ENCODE data around the gene UCP2.

The UCP2 gene

GRCh38 chr11:74019104-74019738 is 36.6 kb upstream of the UCP2 start:
- Histone ChIP-seq H3K36me3 (ENCODE audit: control insufficient read depth, insufficient read depth, low read length) (0 out of 2 replicates have a peak, but pooled peaks cover 3% of the 10 kb centered on the region), H3K27ac (ENCODE audit: low read length) (no peak overlapping the region), H3K4me1 (ENCODE audit: control insufficient read depth, insufficient read depth, low read length) (no peaks in the 10 kb centered on the region), H3K4me3 (ENCODE audit: low read length) (no peak overlapping the region), H3K9me3 (ENCODE audit: control insufficient read depth, insufficient read depth, low read length) (no peaks in the 10 kb centered on the region), H3K27me3 (ENCODE audit: control insufficient read depth, insufficient read depth, low read length) (no peaks in the 10 kb centered on the region)
- no peak for DNase-seq (ENCODE audit: low read depth, low spot score)
- no CpG with 5 or more reads among the region's 4 CpGs for WGBS (ENCODE audit: insufficient coverage, insufficient read length)

GRCh38 chr11:74018331-74019005 is 35.8 kb upstream of the UCP2 start:
- 0 out of 2 replicates have a peak, but pooled peaks cover 3% of the 10 kb centered on the region for H3K36me3 ChIP-seq (ENCODE audit: control insufficient read depth, insufficient read depth, low read length)
- no peak for DNase-seq (ENCODE audit: low read depth, low spot score)
- WGBS (ENCODE audit: insufficient coverage, insufficient read length) = no CpG with 5 or more reads among the region's 9 CpGs
- no peak overlapping the region for H3K27ac ChIP-seq (ENCODE audit: low read length)
- H3K27me3 ChIP-seq (ENCODE audit: control insufficient read depth, insufficient read depth, low read length) = no peaks in the 10 kb centered on the region
- no peaks in the 10 kb centered on the region for H3K4me1 ChIP-seq (ENCODE audit: control insufficient read depth, insufficient read depth, low read length)
- H3K4me3 ChIP-seq (ENCODE audit: low read length) = no peak overlapping the region
- H3K9me3 ChIP-seq (ENCODE audit: control insufficient read depth, insufficient read depth, low read length) = no peaks in the 10 kb centered on the region

DNA sequence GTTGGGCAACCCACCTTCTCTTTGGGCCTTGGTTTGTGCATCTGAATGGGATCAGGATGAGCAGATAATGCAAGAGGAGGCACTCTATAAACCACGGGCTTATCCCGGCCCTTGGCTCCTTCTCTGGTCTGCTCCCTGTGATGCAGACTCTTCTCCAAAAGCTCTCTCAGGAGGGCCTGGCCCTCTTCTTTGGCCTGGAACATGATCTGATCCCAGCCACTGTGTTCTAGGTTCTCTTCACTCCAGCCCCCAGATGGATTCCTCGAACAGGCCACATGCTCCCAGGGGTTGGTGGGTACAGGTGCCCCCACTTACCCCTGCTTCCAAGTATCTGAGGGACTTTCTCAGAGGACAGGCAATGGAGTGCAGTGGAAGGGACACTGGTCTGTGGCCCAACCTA is 35.0 kb upstream of the UCP2 start:
- H3K27ac ChIP-seq (ENCODE audit: low read length) = no peak overlapping the region
- no CpG with 5 or more reads among the region's 3 CpGs for WGBS (ENCODE audit: insufficient coverage, insufficient read length)

GRCh38 chr11:74015919-74016684 is 33.5 kb upstream of the UCP2 start:
- H3K4me1 ChIP-seq (ENCODE audit: control insufficient read depth, insufficient read depth, low read length) = no peaks in the 10 kb centered on the region
- H3K36me3 ChIP-seq (ENCODE audit: control insufficient read depth, insufficient read depth, low read length) = 0 out of 2 replicates have a peak, but pooled peaks cover 3% of the 10 kb centered on the region
- no peaks in the 10 kb centered on the region for H3K9me3 ChIP-seq (ENCODE audit: control insufficient read depth, insufficient read depth, low read length)
- no peak for DNase-seq (ENCODE audit: low read depth, low spot score)
- H3K27ac ChIP-seq (ENCODE audit: low read length) = no peak overlapping the region
- no peak overlapping the region for H3K4me3 ChIP-seq (ENCODE audit: low read length)
- no peaks in the 10 kb centered on the region for H3K27me3 ChIP-seq (ENCODE audit: control insufficient read depth, insufficient read depth, low read length)
- WGBS (ENCODE audit: insufficient coverage, insufficient read length) = no CpG with 5 or more reads among the region's 5 CpGs

More for the DNA sequence above, 35.0 kb upstream of the UCP2 start:
- Histone ChIP-seq H3K27me3 (ENCODE audit: control insufficient read depth, insufficient read depth, low read length) (no peaks in the 10 kb centered on the region), H3K4me1 (ENCODE audit: control insufficient read depth, insufficient read depth, low read length) (no peaks in the 10 kb centered on the region), H3K36me3 (ENCODE audit: control insufficient read depth, insufficient read depth, low read length) (0 out of 2 replicates have a peak, but pooled peaks cover 3% of the 10 kb centered on the region), H3K9me3 (ENCODE audit: control insufficient read depth, insufficient read depth, low read length) (no peaks in the 10 kb centered on the region), H3K4me3 (ENCODE audit: low read length) (no peak overlapping the region)
- no peak for DNase-seq (ENCODE audit: low read depth, low spot score)

- no CpG with 5 or more reads among the region's 2 CpGs for WGBS (ENCODE audit: insufficient coverage, insufficient read length)
- Histone ChIP-seq H3K4me3 (ENCODE audit: low read length) (no peak overlapping the region), H3K27ac (ENCODE audit: low read length) (no peak overlapping the region), H3K27me3 (ENCODE audit: control insufficient read depth, insufficient read depth, low read length) (no peaks in the 10 kb centered on the region), H3K4me1 (ENCODE audit: control insufficient read depth, insufficient read depth, low read length) (peaks cover 2% of the 10 kb centered on the region; the same call in 1 of the 2 replicates), H3K9me3 (ENCODE audit: control insufficient read depth, insufficient read depth, low read length) (no peaks in the 10 kb centered on the region), H3K36me3 (ENCODE audit: control insufficient read depth, insufficient read depth, low read length) (0 out of 2 replicates have a peak, but pooled peaks cover 3% of the 10 kb centered on the region)
- no peak for DNase-seq (ENCODE audit: low read depth, low spot score)
Observed at GRCh38 chr11:74014880-74015279, 32.2 kb upstream of the UCP2 start.

- Histone ChIP-seq H3K27ac (ENCODE audit: low read length) (no peak overlapping the region), H3K36me3 (ENCODE audit: control insufficient read depth, insufficient read depth, low read length) (0 out of 2 replicates have a peak, but pooled peaks cover 3% of the 10 kb centered on the region), H3K4me3 (ENCODE audit: low read length) (no peak overlapping the region), H3K9me3 (ENCODE audit: control insufficient read depth, insufficient read depth, low read length) (no peaks in the 10 kb centered on the region), H3K27me3 (ENCODE audit: control insufficient read depth, insufficient read depth, low read length) (no peaks in the 10 kb centered on the region), H3K4me1 (ENCODE audit: control insufficient read depth, insufficient read depth, low read length) (peaks cover 2% of the 10 kb centered on the region; the same call in 1 of the 2 replicates)
- no CpG with 5 or more reads among the region's 8 CpGs for WGBS (ENCODE audit: insufficient coverage, insufficient read length)
- DNase-seq (ENCODE audit: low read depth, low spot score) = no peak
Observed at GRCh38 chr11:74013141-74013540, 30.5 kb upstream of the UCP2 start.

GRCh38 chr11:74012074-74012809 is 29.6 kb upstream of the UCP2 start:
- Histone ChIP-seq H3K4me3 (ENCODE audit: low read length) (no peak overlapping the region), H3K27ac (ENCODE audit: low read length) (no peak overlapping the region), H3K4me1 (ENCODE audit: control insufficient read depth, insufficient read depth, low read length) (peaks cover 2% of the 10 kb centered on the region; the same call in 1 of the 2 replicates), H3K36me3 (ENCODE audit: control insufficient read depth, insufficient read depth, low read length) (0 out of 2 replicates have a peak, but pooled peaks cover 3% of the 10 kb centered on the region), H3K9me3 (ENCODE audit: control insufficient read depth, insufficient read depth, low read length) (no peaks in the 10 kb centered on the region), H3K27me3 (ENCODE audit: control insufficient read depth, insufficient read depth, low read length) (no peaks in the 10 kb centered on the region)
- WGBS (ENCODE audit: insufficient coverage, insufficient read length) = no CpG with 5 or more reads among the region's 14 CpGs
- no peak for DNase-seq (ENCODE audit: low read depth, low spot score)

- H3K4me3 ChIP-seq (ENCODE audit: low read length) = no peak overlapping the region
- H3K9me3 ChIP-seq (ENCODE audit: control insufficient read depth, insufficient read depth, low read length) = no peaks in the 10 kb centered on the region
- no CpG with 5 or more reads among the region's 8 CpGs for WGBS (ENCODE audit: insufficient coverage, insufficient read length)
- H3K27ac ChIP-seq (ENCODE audit: low read length) = no peak overlapping the region
- H3K36me3 ChIP-seq (ENCODE audit: control insufficient read depth, insufficient read depth, low read length) = 0 out of 2 replicates have a peak, but pooled peaks cover under 1% of the 10 kb centered on the region
- no peak for DNase-seq (ENCODE audit: low read depth, low spot score)
- H3K4me1 ChIP-seq (ENCODE audit: control insufficient read depth, insufficient read depth, low read length) = peaks cover 2% of the 10 kb centered on the region; the same call in 1 of the 2 replicates
- H3K27me3 ChIP-seq (ENCODE audit: control insufficient read depth, insufficient read depth, low read length) = no peaks in the 10 kb centered on the region
Observed at GRCh38 chr11:74011360-74012073, 28.9 kb upstream of the UCP2 start.

DNA sequence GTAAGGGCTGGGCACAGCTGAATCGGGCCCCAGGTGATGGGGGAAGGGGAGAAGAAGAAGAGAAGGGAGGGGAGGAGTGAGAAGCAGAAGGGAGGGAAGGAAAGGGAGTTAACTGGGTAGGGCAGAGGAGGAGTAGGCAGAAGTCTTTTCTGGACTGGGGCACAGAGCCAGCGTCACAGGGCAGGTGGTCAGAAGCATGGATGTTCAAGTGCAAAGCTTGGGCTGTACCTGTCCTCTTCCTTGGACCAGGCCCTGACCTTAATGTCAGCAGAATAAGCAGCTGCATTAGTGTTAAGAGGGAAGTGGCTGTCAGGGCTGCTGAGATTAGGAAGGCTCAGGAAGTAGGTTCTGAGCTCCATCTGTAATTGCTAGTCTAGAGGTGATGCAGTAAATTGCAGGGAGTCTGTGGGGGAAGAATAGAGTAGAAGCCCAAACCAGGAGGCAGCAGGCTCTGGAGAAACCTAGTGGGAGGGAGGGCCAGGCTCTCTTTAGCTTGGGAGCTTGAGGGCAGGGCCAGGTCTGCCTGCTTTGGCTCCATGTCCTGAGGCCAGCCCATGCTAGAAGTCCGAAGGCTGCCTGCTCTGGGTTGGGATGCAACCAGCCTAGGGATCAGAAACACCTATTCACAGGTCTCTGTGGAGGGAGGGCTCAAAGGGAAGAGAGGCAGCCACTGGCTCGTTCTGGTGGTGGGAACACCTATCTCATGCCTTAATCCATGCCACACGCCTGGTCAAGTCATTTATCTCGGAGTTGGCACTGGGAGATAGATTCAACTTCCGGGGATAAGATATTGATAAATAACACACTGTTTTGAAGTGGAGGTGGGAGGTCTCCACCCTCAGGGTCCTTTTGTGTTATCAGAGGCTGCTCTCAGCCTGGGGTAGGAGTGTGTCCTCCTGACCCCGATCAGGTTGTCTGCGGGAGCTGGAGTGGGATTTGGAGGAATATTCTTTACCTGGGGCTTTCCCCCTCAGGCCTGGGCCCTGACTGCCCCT is 28.0 kb upstream of the UCP2 start:
- no peak overlapping the region for H3K27ac ChIP-seq (ENCODE audit: low read length)
- no CpG with 5 or more reads among the region's 9 CpGs for WGBS (ENCODE audit: insufficient coverage, insufficient read length)
- no peak overlapping the region for H3K4me3 ChIP-seq (ENCODE audit: low read length)
- H3K36me3 ChIP-seq (ENCODE audit: control insufficient read depth, insufficient read depth, low read length) = no peaks in the 10 kb centered on the region
- DNase-seq (ENCODE audit: low read depth, low spot score) = no peak
- H3K4me1 ChIP-seq (ENCODE audit: control insufficient read depth, insufficient read depth, low read length) = peaks cover 2% of the 10 kb centered on the region; the same call in 1 of the 2 replicates
- no peaks in the 10 kb centered on the region for H3K9me3 ChIP-seq (ENCODE audit: control insufficient read depth, insufficient read depth, low read length)
- H3K27me3 ChIP-seq (ENCODE audit: control insufficient read depth, insufficient read depth, low read length) = no peaks in the 10 kb centered on the region
